ACC112 (cell line): ENCODE measurements around the gene ATAD5.
"Not testable (repeated sequence)": the region's sequence is repeated elsewhere in the genome, so short reads cannot be mapped to it uniquely, and the experiment has no call there.

Experiments used
- H2AFZ ChIP-seq: fragments of 200-600 bp; sonication (generic); one replicate; pipeline ENCODE4 v1.6.0; 2017; ENCODE audit warnings: antibody characterized with exemption, low read length; ENCODE audit not compliant: unreplicated experiment
- H3K27ac ChIP-seq: fragments of 200-600 bp; sonication (generic); 2 replicates; pipeline ENCODE4 v1.5.1; 2014; ENCODE audit warnings: low read depth, mild to moderate bottlenecking, antibody characterized with exemption, low read length, moderate library complexity
- H3K27me3 ChIP-seq: fragments of 200-600 bp; sonication (generic); 2 replicates; pipeline ENCODE4 v1.6.1; 2014; ENCODE audit warnings: mild to moderate bottlenecking, antibody characterized with exemption, low read length, moderate library complexity, mixed read lengths; ENCODE audit not compliant: insufficient read depth
- H3K36me3 ChIP-seq: fragments of 200-600 bp; sonication (generic); 2 replicates; pipeline ENCODE4 v1.6.1; 2016; ENCODE audit warnings: mild to moderate bottlenecking, antibody characterized with exemption, low read length, moderate library complexity, mixed read lengths; ENCODE audit not compliant: insufficient read depth
- H3K4me1 ChIP-seq: fragments of 200-600 bp; sonication (generic); one replicate; pipeline ENCODE4 v1.6.1; 2016; ENCODE audit warnings: low read length, mixed read lengths; ENCODE audit not compliant: insufficient read depth, unreplicated experiment, control insufficient read depth
- H3K4me3 ChIP-seq: fragments of 200-600 bp; sonication (generic); 2 replicates; pipeline ENCODE4 v1.5.1; 2014; ENCODE audit warnings: mild to moderate bottlenecking, low read depth, low read length
- H3K79me2 ChIP-seq: fragments of 200-600 bp; sonication (generic); one replicate; pipeline ENCODE4 v1.6.0; 2016; ENCODE audit warnings: low read length; ENCODE audit not compliant: control insufficient read depth, unreplicated experiment, insufficient read depth

The ATAD5 gene

GRCh38 chr17:30858556-30859250, 26.9 kb downstream of the ATAD5 start:
- H2AFZ ChIP-seq: no peak overlapping the region

DNA sequence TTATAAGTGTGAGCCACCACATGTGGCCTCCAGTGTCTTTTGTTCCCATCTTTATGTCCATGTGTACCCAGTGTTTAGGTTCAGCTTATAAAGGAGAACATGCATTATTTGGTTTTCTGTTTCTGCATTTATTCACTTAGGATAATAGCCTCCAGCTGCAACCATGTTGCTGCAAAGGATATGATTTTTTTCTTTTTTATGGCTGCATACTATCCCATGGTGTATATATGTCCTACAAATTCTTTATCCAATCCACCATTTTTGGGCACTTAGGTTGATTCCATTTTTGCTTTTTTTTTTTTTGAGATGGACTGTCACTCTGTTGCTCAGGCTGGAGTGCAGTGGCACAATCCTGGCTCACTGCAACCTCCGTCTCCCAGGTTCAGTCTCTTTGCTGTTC, 32.9 kb downstream of the ATAD5 start:
- Histone ChIP-seq H3K27ac (no peak overlapping the region), H3K79me2 (no peaks in the 10 kb centered on the region), H3K36me3 (0 out of 2 replicates have a peak, but pooled peaks cover 9% of the 10 kb centered on the region), H3K27me3 (no peaks in the 10 kb centered on the region), H3K4me1 (no peaks in the 10 kb centered on the region), H2AFZ (no peak overlapping the region), H3K4me3 (no peak overlapping the region)

More at GRCh38 chr17:30858556-30859250, 26.9 kb downstream of the ATAD5 start:
- Histone ChIP-seq H3K36me3 (peaks cover 13% of the 10 kb centered on the region; the same call in 1 of the 2 replicates), H3K4me1 (no peaks in the 10 kb centered on the region), H3K27me3 (no peaks in the 10 kb centered on the region), H3K79me2 (no peaks in the 10 kb centered on the region), H3K27ac (no peak overlapping the region), H3K4me3 (no peak overlapping the region)

- H3K4me1 ChIP-seq: no peaks in the 10 kb centered on the region
- H2AFZ ChIP-seq: no peak overlapping the region
- 0 out of 2 replicates have a peak, but pooled peaks cover 9% of the 10 kb centered on the region for H3K36me3 ChIP-seq
- H3K79me2 ChIP-seq: no peaks in the 10 kb centered on the region
- no peak overlapping the region for H3K4me3 ChIP-seq
- no peak overlapping the region for H3K27ac ChIP-seq
- H3K27me3 ChIP-seq: no peaks in the 10 kb centered on the region
Measured at GRCh38 chr17:30869005-30869404, 37.2 kb downstream of the ATAD5 start.

- H3K36me3 ChIP-seq: no peaks in the 10 kb centered on the region; the same call in 1 of the 2 replicates
Measured at GRCh38 chr17:30886187-30886586, 54.4 kb downstream of the ATAD5 start.

GRCh38 chr17:30894236-30894635, 62.5 kb downstream of the ATAD5 start:
- Histone ChIP-seq H3K79me2 (no peaks in the 10 kb centered on the region), H3K4me1 (no peaks in the 10 kb centered on the region), H3K4me3 (no peak overlapping the region), H3K27ac (no peak overlapping the region), H3K27me3 (no peaks in the 10 kb centered on the region), H3K36me3 (peaks cover 10% of the 10 kb centered on the region), H2AFZ (no peak overlapping the region)

More at GRCh38 chr17:30886187-30886586, 54.4 kb downstream of the ATAD5 start:
- H3K79me2 ChIP-seq: no peaks in the 10 kb centered on the region
- no peak overlapping the region for H3K4me3 ChIP-seq
- H3K27me3 ChIP-seq: no peaks in the 10 kb centered on the region
- no peak overlapping the region for H3K27ac ChIP-seq
- no peaks in the 10 kb centered on the region for H3K4me1 ChIP-seq
- H2AFZ ChIP-seq: no peak overlapping the region

- Histone ChIP-seq H2AFZ (no peak overlapping the region), H3K4me1 (no peaks in the 10 kb centered on the region), H3K36me3 (peaks cover 16% of the 10 kb centered on the region), H3K27ac (no peak overlapping the region), H3K27me3 (no peaks in the 10 kb centered on the region), H3K4me3 (no peak overlapping the region), H3K79me2 (no peaks in the 10 kb centered on the region)
Measured at GRCh38 chr17:30897311-30897710, 65.5 kb downstream of the ATAD5 start.

DNA sequence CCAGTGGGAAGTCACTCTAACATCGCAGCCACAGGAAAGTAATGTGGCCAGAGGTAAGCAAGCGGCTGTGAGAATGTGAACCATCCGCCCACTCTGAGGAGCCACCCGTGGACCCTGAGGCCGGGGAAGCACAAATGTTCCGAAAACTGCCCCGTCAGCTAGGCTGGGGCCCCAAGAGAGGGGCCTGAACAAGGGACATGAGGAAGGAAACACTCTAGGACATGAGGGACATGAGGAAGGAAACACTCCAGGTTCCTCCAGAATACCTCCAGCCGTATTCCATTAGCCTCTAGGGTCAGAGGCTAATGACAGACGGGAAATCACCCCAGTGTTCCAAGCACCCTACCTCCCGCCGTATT, 74.0 kb downstream of the ATAD5 start:
- Histone ChIP-seq H3K27me3 (no peaks in the 10 kb centered on the region), H3K4me3 (peak overlapping the region; percentile 90), H3K27ac (0 out of 2 replicates have a peak overlapping the region, but pooled peaks have one; percentile 1), H2AFZ (peak overlapping the region; percentile 87), H3K4me1 (peaks cover 6% of the 10 kb centered on the region), H3K36me3 (peaks cover 18% of the 10 kb centered on the region; the same call in 1 of the 2 replicates), H3K79me2 (peaks cover 33% of the 10 kb centered on the region)

DNA sequence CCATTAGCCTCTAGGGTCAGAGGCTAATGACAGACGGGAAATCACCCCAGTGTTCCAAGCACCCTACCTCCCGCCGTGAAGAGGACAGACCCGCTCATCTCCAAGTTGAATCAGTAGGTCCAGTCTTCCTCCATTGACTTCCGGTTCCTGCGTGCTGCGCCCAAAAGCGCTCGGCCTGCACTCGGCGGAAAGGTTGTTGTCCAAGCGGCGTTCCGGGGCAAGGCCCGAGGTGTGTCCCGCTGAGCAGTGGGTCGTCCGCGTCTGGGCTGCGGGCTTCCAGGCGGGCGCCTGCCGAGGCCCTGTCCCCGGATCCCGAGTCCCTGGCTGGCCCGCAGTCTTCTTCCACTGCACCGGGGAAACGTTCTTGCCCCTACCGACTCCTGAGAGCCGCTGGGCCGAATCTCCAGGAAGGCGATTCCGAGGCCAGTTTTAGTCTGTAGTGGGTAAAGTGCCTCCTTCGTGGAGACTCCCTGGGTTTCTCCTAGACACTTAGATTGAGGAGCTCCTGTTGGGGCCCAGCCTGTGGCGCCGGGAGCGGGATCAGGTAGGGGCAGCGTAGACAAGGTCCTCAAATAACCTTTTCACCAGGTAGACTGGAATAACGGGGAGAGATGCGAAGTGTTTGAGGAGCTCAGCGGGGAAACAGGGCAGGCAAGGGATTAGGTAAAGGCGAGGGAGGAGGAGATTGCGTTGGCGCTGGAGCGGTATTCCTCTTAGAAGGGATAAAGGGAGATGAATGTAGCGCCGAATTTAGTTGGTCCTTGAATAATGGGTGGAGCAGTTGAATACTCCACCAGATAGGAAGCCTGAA, 74.5 kb downstream of the ATAD5 start, which contains the start of gene TEFM:
TEFM (minus strand) TSS at position 138 of the 811 bp plus-strand sequence; CDS start at position 98, 40 bp downstream.
- Histone ChIP-seq H3K27me3 (no peaks in the 10 kb centered on the region), H3K79me2 (peaks cover 33% of the 10 kb centered on the region), H3K4me3 (peak within 1 kb of the TSS; percentile 90), H3K36me3 (peaks cover 17% of the 10 kb centered on the region; the same call in 1 of the 2 replicates), H3K4me1 (peaks cover 6% of the 10 kb centered on the region), H3K27ac (peak within 1 kb of the TSS; percentile 48), H2AFZ (peak within 1 kb of the TSS; percentile 93)

- H3K79me2 ChIP-seq: peaks cover 26% of the 10 kb centered on the region
- H3K27ac ChIP-seq: no peak overlapping the region
- no peaks in the 10 kb centered on the region for H3K27me3 ChIP-seq
- no peak overlapping the region for H2AFZ ChIP-seq
- 0 out of 2 replicates have a peak, but pooled peaks cover 4% of the 10 kb centered on the region for H3K36me3 ChIP-seq
- H3K4me3 ChIP-seq: no peak overlapping the region
- peaks cover 6% of the 10 kb centered on the region for H3K4me1 ChIP-seq
Measured at GRCh38 chr17:30908717-30909420, 77.1 kb downstream of the ATAD5 start.

DNA sequence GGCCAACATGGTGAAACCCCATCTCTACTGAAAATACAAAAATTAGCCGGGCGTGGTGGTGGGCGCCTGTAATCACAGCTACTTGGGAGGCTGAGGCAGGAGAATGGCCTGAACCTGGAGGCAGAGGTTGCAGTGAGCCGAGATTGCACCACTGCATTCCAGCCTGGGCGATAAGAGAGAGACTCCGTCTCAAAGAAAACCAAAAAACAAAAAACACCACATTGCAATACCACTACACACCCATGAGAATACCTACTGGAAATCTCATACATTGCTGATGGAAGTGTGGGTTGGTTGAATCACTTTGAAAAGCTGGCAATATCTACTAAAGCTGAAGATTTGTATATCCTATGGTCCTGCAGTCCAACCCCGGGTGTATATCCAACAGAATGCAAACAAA, 78.4 kb downstream of the ATAD5 start:
- not testable (repeated sequence) for H3K27me3 ChIP-seq, H3K4me1 ChIP-seq, H3K4me3 ChIP-seq, H3K36me3 ChIP-seq, H2AFZ ChIP-seq, H3K27ac ChIP-seq
- H3K79me2 ChIP-seq: peaks cover 18% of the 10 kb centered on the region
